NCI-H226 (cell line): ENCODE data around the gene ZFP62.

Source experiments
- DNase-seq: peaks from one replicate; pipeline ENCODE4 v3.0.0-alpha.2; 2015

Gene ZFP62

GRCh38 chr5:180808461-180809000 is 52.5 kb downstream of the ZFP62 start:
- DNase-seq = no peak

DNA sequence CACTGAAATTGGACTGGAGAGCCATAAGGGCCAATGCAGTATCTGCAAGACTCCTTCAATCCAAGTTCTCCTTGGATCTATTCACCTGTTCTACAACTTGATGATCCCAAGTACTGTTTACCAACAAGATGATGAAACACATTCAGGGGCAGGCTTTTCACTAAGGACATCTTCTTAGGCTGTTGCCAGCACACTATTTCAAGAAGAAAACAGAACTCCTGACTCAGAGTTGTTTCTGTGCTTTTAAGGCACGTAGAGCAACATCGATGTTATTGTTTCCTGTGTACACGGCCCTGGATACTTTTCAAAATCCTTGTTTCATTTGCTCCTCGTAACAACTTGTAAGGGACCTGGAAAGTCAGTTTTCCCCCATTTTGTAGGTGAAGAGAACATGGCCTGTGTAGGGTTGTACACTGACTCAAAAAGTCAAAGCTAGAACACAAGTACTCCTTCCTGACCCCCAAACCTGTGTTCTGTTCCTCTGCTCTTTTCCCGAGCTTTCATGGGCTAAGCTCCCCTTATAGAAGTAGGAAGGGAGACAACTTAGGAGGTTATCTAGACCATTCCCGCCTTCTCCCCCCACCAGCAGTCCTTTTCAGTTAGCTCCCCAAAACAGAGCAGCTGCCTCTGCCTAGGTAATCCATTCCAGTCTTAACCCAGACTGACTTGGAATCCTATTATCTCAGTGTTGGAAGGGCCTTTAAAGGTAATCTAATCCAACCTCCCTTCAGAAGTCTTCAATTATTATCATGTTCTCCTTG is 53.2 kb downstream of the ZFP62 start:
- no peak for DNase-seq

DNA sequence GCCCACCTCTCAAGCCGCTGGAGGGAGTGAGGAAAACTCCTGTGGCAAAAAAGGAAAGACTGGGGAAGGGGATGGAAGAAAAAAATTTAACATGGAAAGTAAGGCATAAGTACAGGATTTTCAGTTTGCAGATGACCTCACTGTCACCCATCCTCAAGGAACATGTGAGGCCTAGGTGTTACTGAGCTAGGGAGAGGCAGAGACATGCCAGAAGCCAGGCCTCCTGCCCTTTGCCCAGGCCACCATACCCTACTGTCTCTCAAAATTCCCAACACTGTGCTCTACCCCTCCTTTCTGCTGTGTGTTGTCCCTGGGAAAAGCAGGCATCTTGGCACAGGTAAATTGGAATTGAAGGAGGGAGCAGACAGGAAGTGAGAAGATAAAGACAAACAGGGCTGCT is 54.0 kb downstream of the ZFP62 start:
- DNase-seq = no peak

GRCh38 chr5:180806351-180807011 is 54.6 kb downstream of the ZFP62 start:
- DNase-seq = no peak

DNA sequence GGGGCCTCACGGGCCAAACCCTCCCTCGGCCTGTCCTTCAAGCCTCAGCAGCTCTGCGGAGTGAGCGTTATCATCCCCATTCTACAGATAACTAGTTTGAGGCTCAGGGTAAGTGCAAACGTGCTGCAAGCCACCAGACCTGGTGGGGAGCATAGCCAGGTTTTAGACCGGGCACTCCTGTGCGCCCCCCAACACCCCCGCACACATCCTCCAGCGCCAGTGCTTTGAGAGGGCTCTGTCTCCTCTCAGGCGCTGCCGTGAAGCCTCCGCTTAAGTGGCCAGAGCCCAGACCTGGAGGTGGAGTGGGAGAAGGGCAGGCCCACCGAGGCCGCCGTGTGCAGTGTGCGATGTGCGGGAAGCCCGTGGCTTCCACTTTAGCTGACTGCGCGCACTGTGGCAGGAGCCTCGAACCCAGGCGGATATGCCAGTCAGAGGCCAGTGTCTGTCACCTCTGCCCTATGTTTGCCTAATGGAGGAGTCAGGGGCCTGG is 56.9 kb downstream of the ZFP62 start:
- no peak for DNase-seq

DNA sequence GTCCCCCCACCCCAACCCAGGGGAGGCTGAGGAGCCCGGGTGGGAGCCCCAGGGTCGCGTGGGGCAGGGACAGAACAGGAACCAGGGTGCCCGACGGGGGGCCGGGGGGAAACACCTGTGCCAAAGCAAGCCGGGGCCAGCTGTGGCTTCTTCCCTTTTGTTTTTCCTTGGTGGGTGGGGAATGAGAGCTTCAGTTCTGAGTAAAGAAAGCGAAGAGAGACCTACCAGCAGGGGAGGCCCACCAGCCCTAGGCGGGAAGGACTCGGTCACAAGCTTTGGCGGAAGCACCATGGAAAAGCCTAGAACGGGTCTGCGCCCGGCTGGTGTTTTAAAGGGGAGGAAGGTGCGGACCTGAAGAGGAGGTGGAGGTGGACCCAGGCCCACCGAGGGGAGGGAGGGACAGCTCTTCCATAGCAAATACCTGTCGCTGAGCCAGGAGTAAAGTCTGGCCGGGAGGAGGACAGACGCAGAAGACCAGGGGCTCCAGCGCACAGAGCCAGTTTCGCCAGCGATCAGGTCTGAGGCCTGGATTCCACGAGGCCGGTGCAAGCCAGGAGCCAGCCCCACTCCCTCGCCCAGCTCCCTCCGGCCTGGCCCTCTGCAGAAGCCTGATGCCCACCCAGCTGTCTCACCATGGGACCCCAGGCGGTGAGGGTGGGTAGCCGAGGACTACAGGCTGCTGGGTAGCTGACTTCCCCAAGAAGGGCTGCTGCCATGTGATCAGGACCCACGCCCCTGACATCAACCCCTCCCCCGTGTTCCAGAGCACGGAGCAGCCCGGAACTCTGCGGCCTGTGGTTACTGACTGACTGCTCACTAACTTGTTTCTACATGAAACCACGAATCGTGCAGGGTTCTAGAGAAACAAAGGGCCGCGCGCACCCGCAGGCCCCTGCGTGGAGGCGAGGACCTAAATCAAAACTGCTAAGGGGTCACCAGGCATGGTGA is 57.6 kb downstream of the ZFP62 start:
- DNase-seq = no peak

DNA sequence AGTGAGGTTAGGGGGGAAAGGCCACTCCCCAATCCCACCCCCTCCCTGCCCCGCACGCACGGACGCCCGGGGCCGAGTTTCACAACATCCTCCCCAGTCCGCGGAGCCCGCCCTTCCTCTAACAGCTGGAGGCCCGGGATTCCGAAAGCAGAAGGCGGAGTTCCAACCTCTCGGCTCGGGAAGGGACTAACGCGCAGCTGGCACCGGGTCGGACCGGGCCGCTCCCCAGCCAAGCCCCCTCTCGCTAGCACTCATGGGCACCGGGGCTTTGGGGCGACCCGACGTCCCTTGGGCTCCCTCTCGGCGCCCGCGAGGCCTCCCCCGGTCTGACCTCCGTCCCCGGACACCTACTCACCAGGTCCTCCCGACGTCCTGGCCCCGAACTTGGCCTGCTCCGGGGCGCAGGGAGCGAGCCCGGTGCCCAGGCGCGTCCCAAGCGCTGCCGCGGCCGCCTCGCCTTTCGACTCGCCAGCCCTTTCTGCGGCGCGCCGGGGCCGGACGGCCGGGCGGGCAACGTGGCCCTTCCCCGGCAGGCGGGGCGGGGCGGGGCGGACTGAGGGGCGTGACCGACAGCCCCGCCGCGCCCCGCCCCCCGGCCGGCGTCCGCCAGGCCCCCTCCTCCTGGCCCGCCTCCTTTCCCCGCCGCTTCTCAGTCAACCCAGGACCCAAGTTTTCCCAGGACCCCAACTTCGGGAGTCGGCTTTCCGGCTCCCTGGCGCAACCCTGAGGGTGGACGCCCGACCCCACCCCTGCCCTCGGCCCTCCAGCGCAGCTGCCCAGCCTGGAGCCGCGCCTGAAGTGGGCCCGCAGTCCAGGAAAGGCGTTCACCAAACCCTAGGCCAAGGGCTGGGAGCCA is 58.5 kb downstream of the ZFP62 start, which contains the start of gene MGAT1:
MGAT1 (minus strand) TSS at position 482 of the 856 bp plus-strand sequence. CDS start 9,835 bp downstream, outside the sequence.
- DNase-seq = peak; percentile 83

- DNase-seq = no peak
Measured at GRCh38 chr5:180801596-180802324, 59.3 kb downstream of the ZFP62 start.

DNA sequence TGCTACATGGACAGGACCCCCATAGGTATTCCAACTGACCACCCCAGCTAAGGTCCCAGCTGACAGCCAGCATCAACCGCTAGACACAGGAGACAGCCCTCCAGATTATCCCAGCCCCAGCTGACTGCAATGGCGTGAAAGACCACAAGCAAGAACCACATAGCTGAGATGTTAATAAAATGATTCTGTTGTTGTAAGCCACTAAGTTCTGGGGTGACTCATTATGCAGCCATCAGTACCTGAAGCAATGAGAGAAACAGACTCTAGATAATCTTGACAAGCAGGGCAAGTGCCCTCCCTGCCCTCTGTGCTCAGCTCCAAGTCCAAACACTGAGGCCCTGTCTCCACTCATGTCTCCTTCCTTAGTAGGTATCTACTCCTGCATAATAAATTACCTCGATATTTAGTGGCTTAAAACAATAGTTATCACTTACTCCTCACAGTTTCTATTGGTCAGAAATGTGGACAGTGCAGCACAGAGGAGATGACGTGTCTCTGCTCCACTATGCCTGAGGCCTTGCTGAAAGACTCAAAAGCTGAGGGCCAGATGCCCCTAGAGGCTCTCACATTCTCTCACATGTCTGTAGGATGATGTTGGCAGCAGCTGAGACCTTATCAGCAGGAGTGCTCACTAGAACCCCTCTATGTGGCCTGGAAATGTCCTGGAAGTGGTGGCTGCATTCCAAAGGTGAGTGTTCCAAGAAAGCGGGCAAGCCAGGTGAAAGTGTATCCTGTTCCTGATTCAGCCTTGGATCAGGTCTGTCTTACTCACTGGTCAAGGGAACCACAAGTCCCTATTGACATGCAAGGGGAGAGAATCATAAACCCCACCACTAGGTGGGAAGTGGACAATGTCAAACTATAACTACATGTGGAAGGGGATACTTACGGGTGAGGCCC is 60.9 kb downstream of the ZFP62 start:
- peak; percentile 90 for DNase-seq

DNA sequence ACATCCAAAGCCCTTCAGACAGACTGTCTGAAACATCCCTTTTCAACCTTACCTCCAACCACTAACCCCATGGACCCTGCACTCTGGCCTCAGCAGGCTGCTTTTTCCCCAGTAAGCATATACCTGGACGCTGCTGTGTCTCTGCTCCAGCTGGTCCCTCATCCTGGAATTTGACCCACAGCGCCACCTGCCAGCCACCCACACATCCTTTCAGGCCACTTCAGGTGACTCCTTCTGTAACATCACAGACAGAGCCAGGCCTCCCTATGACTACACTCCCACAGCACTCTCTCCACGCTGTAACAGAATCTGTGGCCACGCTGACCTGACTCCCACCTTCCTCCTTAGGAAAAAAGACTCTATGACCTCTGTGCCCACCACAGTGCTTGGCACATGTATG is 61.9 kb downstream of the ZFP62 start:
- DNase-seq = no peak

DNA sequence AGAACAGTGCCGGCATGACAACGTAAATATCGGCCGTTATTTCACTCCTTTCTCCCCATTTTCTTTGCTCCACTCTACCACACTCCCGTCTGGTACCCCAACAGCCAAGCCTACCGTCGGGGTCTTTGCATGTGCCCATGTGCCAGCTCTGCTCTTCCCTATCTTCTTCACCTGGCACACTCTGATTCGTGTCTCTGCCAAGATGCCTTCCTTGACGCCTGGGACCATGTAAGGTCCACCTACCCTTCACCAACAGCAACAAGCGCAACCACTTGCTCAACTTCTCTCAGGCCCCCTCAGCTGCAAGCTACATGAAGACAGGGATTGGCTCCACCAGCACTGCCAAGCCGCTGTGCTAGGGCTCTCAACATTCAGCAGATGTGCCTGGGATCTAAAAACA is 62.9 kb downstream of the ZFP62 start:
- DNase-seq = no peak
